ENCODE data around the gene CDC7.

DNA sequence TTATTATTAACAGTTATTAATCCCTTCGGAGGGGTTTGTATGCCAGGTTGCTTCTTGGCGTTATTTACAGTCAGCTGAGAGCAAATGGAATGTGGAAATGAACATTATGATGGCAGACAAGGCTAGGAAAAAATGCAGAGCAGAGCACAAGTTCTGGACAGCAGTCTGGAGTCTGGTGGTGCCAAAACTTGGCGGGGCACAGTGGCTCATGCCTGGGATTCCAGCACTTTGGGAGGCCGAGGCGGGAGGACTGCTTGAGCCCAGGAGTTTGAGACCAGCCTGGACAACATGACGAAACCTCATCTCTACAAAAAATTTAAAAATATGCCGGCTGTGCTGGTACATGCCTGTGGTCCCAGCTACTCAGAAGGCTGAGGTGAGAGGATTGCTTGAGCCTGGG, 67.6 kb downstream of the CDC7 start:
- TF ChIP-seq YY1 (IDR thresholded peaks at IDR 0.05; ENCODE audit: insufficient read depth, insufficient replicate concordance, low read depth, low read length) = no peak
- TF ChIP-seq ZNF207 (IDR thresholded peaks at IDR 0.05; ENCODE audit: borderline replicate concordance) = no peak

Measured in HepG2 (cell line).